ENCODE results near the gene ASL. TPM values are rescaled to one million over a fixed set of nuclear protein-coding genes. Genes with fewer than 3 reads are reported as not detected.
"Not testable (repeated sequence)": the region's sequence is repeated elsewhere in the genome, so short reads cannot be mapped to it uniquely, and the experiment has no call there.

ASL gene
- polyA plus RNA-seq, 1 experiment = 20.2 TPM

GRCh38 chr7:66118603-66119002 is 43.0 kb downstream of the ASL start:
- H3K9me3 ChIP-seq (ENCODE audit: control insufficient read depth, insufficient read depth, low read length) = no peaks in the 10 kb centered on the region
- ChIA-PET CTCF (no interaction called here), POLR2A (no interaction called here)
- DNase-seq (ENCODE audit: low read depth, low spot score) = no peak
- H3K27ac ChIP-seq (ENCODE audit: low read depth, low read length) = no peak overlapping the region
- H3K4me3 ChIP-seq (ENCODE audit: low read depth, low read length) = no peak overlapping the region
- TF ChIP-seq CTCF (IDR thresholded peaks at IDR 0.05; ENCODE audit: low read depth, low read length) = no peak
- H3K27me3 ChIP-seq (ENCODE audit: control insufficient read depth, insufficient read depth, low read length) = no peaks in the 10 kb centered on the region

GRCh38 chr7:66119245-66119850 is 43.7 kb downstream of the ASL start:
- no peaks in the 10 kb centered on the region for H3K9me3 ChIP-seq (ENCODE audit: control insufficient read depth, insufficient read depth, low read length)
- DNase-seq (ENCODE audit: low read depth, low spot score) = no peak
- CTCF ChIA-PET = no interaction called here
- H3K27ac ChIP-seq (ENCODE audit: low read depth, low read length) = no peak overlapping the region
- H3K4me3 ChIP-seq (ENCODE audit: low read depth, low read length) = no peak overlapping the region
- no peak for TF ChIP-seq CTCF (IDR thresholded peaks at IDR 0.05; ENCODE audit: low read depth, low read length)
- no peaks in the 10 kb centered on the region for H3K27me3 ChIP-seq (ENCODE audit: control insufficient read depth, insufficient read depth, low read length)
- POLR2A ChIA-PET = no interaction called here

- Histone ChIP-seq H3K4me3 (ENCODE audit: low read depth, low read length) (no peak overlapping the region), H3K27me3 (ENCODE audit: control insufficient read depth, insufficient read depth, low read length) (no peaks in the 10 kb centered on the region), H3K27ac (ENCODE audit: low read depth, low read length) (no peak overlapping the region), H3K9me3 (ENCODE audit: control insufficient read depth, insufficient read depth, low read length) (no peaks in the 10 kb centered on the region)
- ChIA-PET POLR2A (no interaction called here), CTCF (no interaction called here)
- no peak for DNase-seq (ENCODE audit: low read depth, low spot score)
- TF ChIP-seq CTCF (IDR thresholded peaks at IDR 0.05; ENCODE audit: low read depth, low read length) = no peak
These were observed 47.5 kb downstream of the ASL start for GRCh38 chr7:66123175-66123528.

- CTCF ChIA-PET = interaction anchor here (0.7 kb wide), 1 partner anchor 531 kb away, joined by 3 read pairs; no protein-coding TSS in a partner anchor
- DNase-seq (ENCODE audit: low read depth, low spot score); H3K27me3 ChIP-seq (ENCODE audit: control insufficient read depth, insufficient read depth, low read length); POLR2A ChIA-PET; H3K4me3 ChIP-seq (ENCODE audit: low read depth, low read length); H3K27ac ChIP-seq (ENCODE audit: low read depth, low read length); H3K9me3 ChIP-seq (ENCODE audit: control insufficient read depth, insufficient read depth, low read length): not testable (repeated sequence)
These were observed 48.9 kb downstream of the ASL start for GRCh38 chr7:66124569-66124861.

GRCh38 chr7:66125052-66125694 is 49.6 kb downstream of the ASL start:
- H3K27me3 ChIP-seq (ENCODE audit: control insufficient read depth, insufficient read depth, low read length) = no peaks in the 10 kb centered on the region
- no peak overlapping the region for H3K4me3 ChIP-seq (ENCODE audit: low read depth, low read length)
- no peak for DNase-seq (ENCODE audit: low read depth, low spot score)
- TF ChIP-seq CTCF (IDR thresholded peaks at IDR 0.05; ENCODE audit: low read depth, low read length) = no peak
- ChIA-PET POLR2A (no interaction called here), CTCF (interaction anchor here (0.7 kb wide), 1 partner anchor 530 kb away, joined by 3 read pairs; no protein-coding TSS in a partner anchor)
- H3K27ac ChIP-seq (ENCODE audit: low read depth, low read length) = no peak overlapping the region
- no peaks in the 10 kb centered on the region for H3K9me3 ChIP-seq (ENCODE audit: control insufficient read depth, insufficient read depth, low read length)

- H3K27me3 ChIP-seq (ENCODE audit: control insufficient read depth, insufficient read depth, low read length); POLR2A ChIA-PET; CTCF ChIA-PET; DNase-seq (ENCODE audit: low read depth, low spot score); H3K9me3 ChIP-seq (ENCODE audit: control insufficient read depth, insufficient read depth, low read length); H3K27ac ChIP-seq (ENCODE audit: low read depth, low read length); H3K4me3 ChIP-seq (ENCODE audit: low read depth, low read length): not testable (repeated sequence)
These were observed 50.2 kb downstream of the ASL start for GRCh38 chr7:66125781-66126352.

- H3K27ac ChIP-seq (ENCODE audit: low read depth, low read length); POLR2A ChIA-PET: not testable (repeated sequence)
These were observed 51.6 kb downstream of the ASL start for GRCh38 chr7:66127172-66127571.

More at GRCh38 chr7:66127172-66127571, 51.6 kb downstream of the ASL start:
- CTCF ChIA-PET; DNase-seq (ENCODE audit: low read depth, low spot score); H3K4me3 ChIP-seq (ENCODE audit: low read depth, low read length); H3K9me3 ChIP-seq (ENCODE audit: control insufficient read depth, insufficient read depth, low read length); H3K27me3 ChIP-seq (ENCODE audit: control insufficient read depth, insufficient read depth, low read length): not testable (repeated sequence)

Measured in AG04450 (cell line).